Mammary epithelial cell (primary cell): ENCODE measurements around the gene FLOT1.

Experiments
- EZH2 ChIP-seq: IDR thresholded peaks from 2 replicates; pipeline ENCODE4 v1.6.1; 2012; ENCODE audit warnings: low read length, inconsistent platforms, borderline replicate concordance
- TF ChIP-seq, protein P1 (sequence below), 2 donors: IDR thresholded peaks in 1 of 2; conservative IDR thresholded peaks in 1 of 2; 2 replicates each; pipeline ENCODE4 v1.5.1; 2011 to 2012; ENCODE audit warnings: inconsistent platforms in 2 of 2, low read length in 2 of 2, mild to moderate bottlenecking in 2 of 2, control low read depth in 1 of 2, low read depth in 1 of 2; ENCODE audit not compliant: insufficient read depth in 1 of 2; ENCODE audit errors: extremely low read depth in 1 of 2

DNA sequence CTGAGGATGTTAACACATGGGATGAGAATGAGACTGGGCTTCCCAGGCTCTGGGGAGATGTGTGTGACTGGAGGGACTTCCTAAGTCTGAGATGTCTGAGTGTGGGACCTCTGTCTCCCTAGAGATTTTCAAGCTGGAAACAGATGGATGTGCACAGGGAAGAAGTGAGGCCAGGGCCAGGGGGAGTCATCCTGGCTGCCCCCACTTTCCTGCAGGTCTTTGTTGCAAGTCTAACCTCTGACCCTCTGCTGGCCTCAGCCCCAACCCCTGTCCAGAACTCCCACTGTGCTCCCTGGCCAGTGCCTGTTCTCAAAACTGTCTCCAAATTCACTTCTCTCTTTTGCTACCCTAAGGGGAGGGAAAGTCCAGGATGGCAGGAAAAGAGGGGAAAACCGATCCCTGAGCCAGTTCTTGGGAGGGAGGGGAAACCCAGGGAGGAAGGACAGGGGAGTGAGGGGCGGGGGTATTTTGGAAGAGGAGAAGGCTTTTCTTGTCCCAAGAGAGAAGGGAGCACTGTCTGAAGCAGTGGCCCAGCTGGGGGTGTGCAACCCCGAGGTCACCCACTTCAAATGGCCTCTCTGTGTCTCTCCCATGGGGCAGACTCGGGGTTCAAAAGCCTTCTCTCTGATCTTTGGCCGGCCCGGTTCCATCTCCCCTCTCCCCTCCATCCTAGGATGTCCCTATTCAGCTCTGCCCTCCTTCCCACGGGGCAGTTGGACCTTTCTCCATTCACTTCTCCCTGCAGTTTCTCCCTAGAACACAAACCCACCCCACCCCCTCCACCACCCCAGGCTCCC lies 59.1 kb downstream of the FLOT1 start:
- TF ChIP-seq, protein P1, sequence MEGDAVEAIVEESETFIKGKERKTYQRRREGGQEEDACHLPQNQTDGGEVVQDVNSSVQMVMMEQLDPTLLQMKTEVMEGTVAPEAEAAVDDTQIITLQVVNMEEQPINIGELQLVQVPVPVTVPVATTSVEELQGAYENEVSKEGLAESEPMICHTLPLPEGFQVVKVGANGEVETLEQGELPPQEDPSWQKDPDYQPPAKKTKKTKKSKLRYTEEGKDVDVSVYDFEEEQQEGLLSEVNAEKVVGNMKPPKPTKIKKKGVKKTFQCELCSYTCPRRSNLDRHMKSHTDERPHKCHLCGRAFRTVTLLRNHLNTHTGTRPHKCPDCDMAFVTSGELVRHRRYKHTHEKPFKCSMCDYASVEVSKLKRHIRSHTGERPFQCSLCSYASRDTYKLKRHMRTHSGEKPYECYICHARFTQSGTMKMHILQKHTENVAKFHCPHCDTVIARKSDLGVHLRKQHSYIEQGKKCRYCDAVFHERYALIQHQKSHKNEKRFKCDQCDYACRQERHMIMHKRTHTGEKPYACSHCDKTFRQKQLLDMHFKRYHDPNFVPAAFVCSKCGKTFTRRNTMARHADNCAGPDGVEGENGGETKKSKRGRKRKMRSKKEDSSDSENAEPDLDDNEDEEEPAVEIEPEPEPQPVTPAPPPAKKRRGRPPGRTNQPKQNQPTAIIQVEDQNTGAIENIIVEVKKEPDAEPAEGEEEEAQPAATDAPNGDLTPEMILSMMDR (conservative IDR thresholded peaks at IDR 0.05 in 1 of 2, IDR thresholded peaks at IDR 0.05 in 1 of 2; ENCODE audit: extremely low read depth in 1 of 2, insufficient read depth in 1 of 2, low read depth in 1 of 2, low read length in 2 of 2), result no peak
- no peak for TF ChIP-seq EZH2
